ENCODE data around the gene ATP11A.

DNA sequence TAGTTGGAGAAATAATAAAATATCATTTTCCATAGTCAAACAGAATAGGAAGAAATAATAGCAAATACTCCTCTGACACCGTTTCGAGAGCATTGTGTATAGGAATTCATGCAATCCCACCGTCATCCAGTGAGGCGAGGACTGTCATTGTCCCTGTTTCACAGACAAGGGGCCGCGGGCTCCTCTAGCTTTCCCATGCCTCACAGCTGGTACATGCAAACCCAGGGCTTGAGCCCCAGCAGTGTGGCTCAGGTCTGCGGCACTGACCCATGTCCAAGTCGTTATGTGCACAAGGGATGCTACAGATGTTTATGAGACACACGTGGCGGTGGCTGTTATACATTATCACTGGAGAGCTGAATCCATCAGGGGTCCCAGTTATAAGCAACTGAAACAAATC, 18.5 kb upstream of the ATP11A start:
- TF ChIP-seq CTCF (IDR thresholded peaks at IDR 0.05), result no peak
- TF ChIP-seq POLR2A (IDR thresholded peaks at IDR 0.05), result no peak
